ENCODE data around the gene MAML3. TPM values are rescaled to one million over a fixed set of nuclear protein-coding genes. Genes with fewer than 3 reads are reported as not detected.
A peak's percentile ranks its signal among the peaks of the same experiment; 100 is the strongest.

The MAML3 gene
- total RNA-seq, 1 donor from 2014 or later, result 4.0 TPM

DNA sequence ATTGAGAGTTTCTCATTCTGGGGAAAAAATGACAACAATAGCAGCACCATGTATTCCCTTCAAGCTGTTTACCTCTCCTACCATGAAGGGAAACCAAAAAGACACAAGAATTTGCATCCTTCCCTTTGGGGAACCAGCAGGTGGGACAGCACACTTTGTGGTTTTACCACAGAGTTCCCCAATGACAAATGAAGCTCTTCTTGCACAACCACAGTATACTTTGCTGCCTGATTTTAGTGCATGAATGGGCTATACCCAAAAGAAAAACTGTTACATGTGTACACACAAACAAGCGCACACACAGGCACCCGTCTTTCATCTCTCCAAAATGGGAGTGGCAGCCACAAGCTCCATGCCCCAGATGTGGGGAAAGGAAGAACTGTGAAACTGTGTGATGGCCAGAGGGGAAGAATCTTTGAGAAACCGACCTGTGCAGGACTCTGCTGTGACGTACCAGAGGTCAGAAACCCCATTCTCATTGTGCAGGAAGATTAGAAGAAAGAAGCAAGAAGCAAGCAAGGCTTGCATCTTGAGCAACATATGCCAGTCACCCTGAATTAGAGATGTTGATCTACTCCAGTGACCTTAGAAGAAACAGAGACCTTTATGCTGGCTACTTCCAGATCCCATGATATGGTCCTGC is 2.7 kb upstream of the MAML3 start:
- DNase-seq (ENCODE audit: low read depth in 2 of 2), result no peak

DNA sequence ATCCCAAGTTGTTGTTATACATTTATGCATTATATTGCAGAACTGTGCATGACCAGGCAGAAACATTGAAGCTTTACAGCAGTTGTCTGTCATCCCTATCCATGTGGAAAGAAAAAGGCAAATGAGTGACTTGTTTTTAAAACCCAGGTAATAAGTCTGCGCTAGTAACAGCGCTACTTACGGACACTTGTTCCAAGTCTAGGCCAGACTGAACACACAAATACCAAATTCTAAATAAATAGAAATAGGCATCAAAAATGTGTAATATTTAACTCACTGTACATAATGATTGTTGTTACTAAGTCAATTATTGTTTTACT is 548 bp upstream of the MAML3 start:
- no peak for DNase-seq (ENCODE audit: low read depth in 2 of 2)

DNA sequence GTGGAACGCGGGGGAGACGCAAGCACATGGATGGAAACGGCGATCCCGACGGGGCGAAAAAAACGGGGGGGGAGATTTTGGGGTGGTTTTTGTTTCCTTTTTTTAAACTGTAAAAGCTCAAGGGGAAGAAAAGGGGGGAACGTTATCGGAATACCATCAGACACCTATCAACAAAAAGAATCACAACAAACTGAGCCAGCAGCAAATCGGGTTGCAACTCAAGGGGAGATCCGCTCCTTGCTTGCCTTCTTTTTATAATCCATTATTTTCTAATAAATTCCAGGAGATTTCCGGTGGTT is 616 bp downstream of the MAML3 start:
- DNase-seq (ENCODE audit: low read depth in 2 of 2), result no peak

DNA sequence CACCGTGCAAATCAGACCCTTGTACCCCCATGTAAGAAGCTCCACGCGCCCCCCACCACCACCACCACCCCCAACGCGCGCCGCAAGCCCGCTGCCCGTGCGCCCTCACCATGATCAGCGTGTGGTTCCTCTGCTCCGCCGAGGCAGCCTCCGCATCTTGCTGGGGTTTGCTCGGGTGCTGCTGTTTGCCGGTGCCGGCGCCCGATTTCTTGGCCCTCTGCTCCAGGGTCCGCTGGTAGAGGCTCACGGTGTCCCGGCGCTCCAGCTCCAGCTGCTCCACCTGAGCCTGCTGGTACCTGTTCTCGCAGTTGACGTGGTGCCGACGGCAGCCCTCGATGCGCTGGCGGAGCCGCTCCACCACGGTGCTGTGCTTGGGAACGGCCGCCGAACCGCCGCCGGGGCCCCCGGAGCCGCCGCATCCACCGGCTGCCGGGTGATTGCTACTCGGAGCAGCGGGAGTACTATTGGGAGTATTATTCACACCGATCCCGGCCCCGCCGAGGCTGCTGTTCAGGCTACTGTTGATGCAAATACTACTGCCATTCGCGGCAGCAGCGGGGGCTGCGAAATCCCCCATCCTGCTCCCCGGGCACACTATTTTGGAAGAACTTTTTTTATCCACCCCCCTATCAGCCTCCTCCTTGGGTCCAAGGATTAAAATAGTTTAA is 1.1 kb downstream of the MAML3 start:
- peak; percentile 67 to 70 for DNase-seq (ENCODE audit: low read depth in 2 of 2)

DNA sequence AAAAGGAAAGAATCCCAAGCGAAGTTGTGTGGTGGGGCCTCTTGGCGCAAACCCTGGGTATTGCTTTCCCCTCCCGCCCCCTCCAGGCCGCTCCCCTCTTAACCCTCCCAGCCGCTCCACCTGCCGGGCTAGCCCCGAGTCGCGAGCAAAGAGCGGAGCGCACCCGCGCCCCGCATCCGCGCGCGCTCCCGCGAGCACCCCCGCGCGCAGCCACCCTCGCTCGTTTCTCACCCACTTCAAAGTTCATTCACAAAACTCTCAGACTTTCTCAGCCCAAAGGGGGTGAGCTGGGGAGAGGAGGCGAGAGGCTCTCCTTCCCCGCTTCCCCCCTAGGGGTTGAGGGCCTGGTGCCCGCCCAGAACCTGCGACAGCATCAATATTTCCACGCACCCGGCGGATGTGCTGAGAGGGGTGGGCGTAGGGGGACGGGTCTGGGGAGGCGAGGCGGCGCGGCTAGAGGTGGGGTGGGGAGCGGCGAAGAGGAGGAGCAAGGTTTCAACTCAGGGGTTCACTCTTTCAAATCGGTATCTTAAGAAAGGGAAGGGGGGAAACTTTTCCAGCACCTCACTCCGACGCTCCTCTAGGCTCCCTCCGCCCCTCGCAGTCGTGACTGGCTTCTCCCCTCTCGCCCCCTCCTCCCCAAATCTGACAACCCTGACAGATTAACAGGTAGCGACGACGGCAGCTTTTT is 1.8 kb downstream of the MAML3 start:
- peak; percentile 69 to 85 for DNase-seq (ENCODE audit: low read depth in 2 of 2)

DNA sequence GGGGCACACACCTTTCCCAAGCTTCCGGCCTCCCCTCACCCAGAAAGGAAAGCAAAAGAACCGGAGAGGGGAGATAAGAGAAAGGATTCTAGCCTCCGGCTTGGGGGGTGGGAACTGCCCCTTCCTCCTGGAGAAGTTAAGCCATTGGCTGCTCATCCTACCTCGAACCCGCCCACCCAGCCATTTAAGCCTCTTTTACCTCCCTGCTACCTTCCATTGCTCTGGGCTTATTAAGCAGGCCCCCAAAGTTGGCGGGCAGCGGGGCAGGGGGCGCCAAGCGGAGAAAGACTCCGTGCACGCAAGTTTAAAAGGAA is 2.3 kb downstream of the MAML3 start:
- peak; percentile 92 to 95 for DNase-seq (ENCODE audit: low read depth in 2 of 2)

GRCh38 chr4:140150886-140151698 is 2.9 kb downstream of the MAML3 start:
- DNase-seq (ENCODE audit: low read depth in 2 of 2), result peak; percentile 94 to 97

- DNase-seq (ENCODE audit: low read depth in 2 of 2), result no peak
These were observed 3.4 kb downstream of the MAML3 start for GRCh38 chr4:140150636-140150885.

- DNase-seq (ENCODE audit: low read depth in 2 of 2), result peak; percentile 68 to 70
These were observed 3.9 kb downstream of the MAML3 start for GRCh38 chr4:140149846-140150635.

DNA sequence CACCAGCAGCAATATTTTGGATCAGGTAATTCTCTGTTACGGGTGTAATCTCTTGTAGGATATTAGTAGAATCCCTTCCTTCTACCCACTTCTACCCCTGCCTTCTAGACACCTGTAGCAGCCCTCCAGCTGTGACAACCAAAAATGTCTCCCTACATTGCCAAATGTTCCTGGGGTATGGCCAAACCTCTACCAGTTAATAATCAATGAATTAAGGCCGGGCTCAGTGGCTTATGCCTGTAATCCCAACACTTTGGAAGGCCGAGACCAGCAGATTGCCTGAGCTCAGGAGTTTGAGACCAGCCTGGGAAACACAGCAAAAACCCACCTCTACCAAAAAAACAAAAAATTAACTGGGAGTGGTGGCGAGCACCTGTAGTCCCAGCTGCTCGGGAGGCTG is 9.9 kb downstream of the MAML3 start:
- DNase-seq (ENCODE audit: low read depth in 2 of 2), result no peak

- DNase-seq (ENCODE audit: low read depth in 2 of 2), result no peak
These were observed 12.7 kb downstream of the MAML3 start for GRCh38 chr4:140141210-140141835.

- DNase-seq (ENCODE audit: low read depth in 2 of 2), result no peak
These were observed 13.4 kb downstream of the MAML3 start for GRCh38 chr4:140140566-140140965.

DNA sequence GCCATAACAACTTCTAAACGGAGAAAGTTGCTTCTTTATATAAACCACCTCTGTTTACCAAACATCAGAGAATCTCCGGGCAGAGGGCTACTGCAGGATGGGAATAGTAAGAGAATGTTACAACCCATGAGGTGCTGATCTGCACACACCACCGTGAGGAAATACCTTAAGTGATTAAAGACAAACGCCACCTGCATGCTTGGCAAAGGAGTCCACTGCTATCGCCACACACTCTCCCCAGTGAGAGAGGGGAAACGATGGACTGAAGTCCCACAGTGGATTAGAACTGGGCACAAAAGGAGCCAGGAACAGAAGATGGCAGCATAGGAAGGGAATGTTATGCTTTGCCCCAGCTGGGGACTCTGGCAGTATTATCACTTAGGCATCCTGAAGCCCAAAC is 15.6 kb downstream of the MAML3 start:
- no peak for DNase-seq (ENCODE audit: low read depth in 2 of 2)

DNA sequence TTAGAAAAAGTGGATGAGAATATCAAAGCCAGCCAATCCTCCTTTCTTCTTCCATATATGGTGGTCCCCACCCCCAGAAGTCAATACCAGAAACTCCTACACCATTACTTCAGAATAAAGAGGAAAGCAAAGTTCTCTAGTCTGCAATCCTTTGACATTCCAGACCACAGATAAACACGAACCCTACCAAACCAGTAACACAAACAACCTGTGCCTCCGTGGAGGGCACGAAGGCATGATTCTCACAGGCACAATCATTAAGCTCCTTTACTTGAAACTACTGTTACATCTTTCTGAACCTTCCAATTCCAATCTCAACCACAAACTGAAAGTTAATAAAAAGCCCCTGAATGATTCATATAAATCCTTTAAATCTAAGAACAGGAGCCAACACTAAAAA is 16.3 kb downstream of the MAML3 start:
- no peak for DNase-seq (ENCODE audit: low read depth in 2 of 2)

- DNase-seq (ENCODE audit: low read depth in 2 of 2), result peak in 1 of 2 donors; percentile 65
These were observed 17.5 kb downstream of the MAML3 start for GRCh38 chr4:140136509-140136908.

DNA sequence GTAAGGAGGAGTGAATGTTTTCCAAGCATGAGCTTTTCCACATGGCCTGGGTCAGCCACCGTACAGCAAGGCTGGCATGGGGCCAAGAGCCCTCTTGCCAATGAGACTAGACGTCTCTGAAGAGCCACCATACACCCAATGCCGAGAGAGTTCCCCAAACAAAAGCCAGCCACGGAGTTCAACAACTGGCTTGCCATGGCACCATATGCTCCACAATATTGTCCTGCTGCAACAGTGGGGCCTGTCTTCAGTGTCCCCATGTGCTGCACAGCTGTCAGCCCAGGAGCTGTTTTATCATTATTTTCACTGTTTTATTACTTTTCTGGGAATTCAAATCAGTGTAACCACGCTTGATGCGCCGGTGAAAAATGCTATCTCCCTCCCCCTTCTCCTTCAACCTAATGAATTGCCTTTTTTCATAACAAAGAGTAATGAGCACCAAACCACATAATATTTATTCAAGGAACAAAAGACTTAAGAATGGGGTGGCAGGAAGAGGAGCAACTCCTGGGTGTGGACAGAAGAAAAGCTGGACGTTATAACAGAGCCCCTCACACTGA is 18.4 kb downstream of the MAML3 start:
- peak; percentile 26 to 50 for DNase-seq (ENCODE audit: low read depth in 2 of 2)

DNA sequence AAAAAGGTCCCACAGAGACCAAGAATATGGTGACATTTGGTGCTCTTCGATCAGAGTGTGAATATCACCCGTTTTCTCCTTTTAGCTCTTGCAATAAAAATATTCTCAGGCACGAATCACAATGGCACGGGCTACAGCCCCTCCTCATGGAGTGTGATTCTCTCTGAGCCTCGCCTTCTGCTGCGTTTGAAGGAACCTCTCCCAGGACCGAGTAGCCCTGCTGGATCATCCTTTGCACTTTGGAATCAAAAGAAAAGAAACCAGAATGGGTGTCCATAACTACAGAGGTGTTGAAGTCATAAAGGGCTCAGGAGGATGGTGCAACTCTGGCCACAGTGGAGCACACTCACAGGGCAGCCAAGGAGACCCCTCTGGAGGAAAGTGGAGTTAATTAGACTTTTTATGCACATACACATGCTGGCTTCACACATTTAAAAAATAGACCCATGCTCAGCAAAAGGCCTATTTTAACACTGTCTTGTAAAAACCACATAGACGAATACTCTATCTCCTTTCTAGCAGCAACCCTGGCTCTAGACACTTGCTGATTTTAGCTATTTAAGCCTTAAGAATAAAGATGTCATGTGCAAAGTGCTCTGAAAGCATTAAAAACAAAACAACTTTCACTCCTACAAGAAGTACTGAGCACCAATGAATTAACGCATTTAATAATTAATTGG is 19.1 kb downstream of the MAML3 start:
- DNase-seq (ENCODE audit: low read depth in 2 of 2), result no peak

GRCh38 chr4:140133576-140133975 is 20.4 kb downstream of the MAML3 start:
- DNase-seq (ENCODE audit: low read depth in 2 of 2), result no peak

DNA sequence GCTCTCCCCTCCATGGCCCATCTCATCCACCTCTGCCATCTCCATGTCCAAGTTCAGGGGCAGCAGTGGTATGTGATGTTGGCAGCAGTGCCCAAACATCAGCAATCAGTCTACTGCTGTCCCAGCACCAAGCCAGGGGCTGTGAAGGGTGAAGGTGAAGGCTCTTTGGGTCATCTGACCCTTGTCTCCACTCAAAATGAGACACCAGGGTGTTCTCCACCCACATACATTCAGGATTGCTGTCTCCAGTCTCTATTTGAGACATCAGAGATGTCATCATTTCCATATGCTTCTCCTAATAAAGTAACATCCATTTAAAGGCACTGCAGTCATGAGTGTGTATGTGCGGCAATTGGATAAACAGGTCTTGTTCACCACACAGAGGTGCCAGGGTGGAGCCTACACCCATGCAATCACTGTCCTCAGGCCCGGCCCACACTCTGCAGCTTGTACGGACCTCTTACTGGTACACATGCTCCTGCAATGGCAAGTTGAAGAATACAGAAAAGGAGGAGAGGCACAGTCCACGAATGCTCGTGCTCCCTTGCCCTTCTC is 22.2 kb downstream of the MAML3 start:
- DNase-seq (ENCODE audit: low read depth in 2 of 2), result no peak

DNA sequence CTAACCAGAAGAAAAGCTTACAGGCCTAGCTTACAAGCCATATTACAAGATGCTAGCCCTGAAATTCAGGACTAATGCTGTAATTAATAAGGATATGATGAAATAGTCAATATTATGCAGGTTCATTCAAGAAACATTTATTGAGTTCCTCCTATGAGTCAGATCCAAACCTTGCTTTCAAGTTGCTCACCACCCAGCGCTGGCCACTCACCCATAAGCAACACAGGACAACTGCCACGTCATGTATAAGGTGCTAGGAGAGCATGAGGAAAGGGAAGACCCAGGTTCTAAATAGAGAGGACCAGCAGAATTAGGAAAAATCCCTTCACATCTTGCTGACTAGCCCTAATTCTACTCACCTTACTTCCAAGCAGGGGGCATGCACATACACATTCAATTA is 23.3 kb downstream of the MAML3 start:
- peak in 1 of 2 donors; percentile 73 for DNase-seq (ENCODE audit: low read depth in 2 of 2)

All from lung microvascular endothelial cell (primary cell).